Esophagus squamous epithelium (tissue), 4 donors: ENCODE results near the gene GAS7.

Experiments
- POLR2A ChIP-seq, 4 donors: fragments of 450-650 bp; IDR thresholded peaks; one replicate each; pipeline ENCODE4 v1.6.1; 2017; ENCODE audit warnings: antibody characterized with exemption in 4 of 4, mild to moderate bottlenecking in 4 of 4, moderate library complexity in 3 of 4
- TF ChIP-seq, protein P1 (sequence below), 6 experiments: fragments of 450-650 bp in 4 of 6; fragments of 200-600 bp in 2 of 6; sonication (generic) in 2 of 6; IDR thresholded peaks; one replicate each; pipeline ENCODE4 v1.5.1; 2016 to 2019; ENCODE audit warnings: antibody characterized with exemption in 6 of 6, mild to moderate bottlenecking in 4 of 6, moderate library complexity in 4 of 6

DNA sequence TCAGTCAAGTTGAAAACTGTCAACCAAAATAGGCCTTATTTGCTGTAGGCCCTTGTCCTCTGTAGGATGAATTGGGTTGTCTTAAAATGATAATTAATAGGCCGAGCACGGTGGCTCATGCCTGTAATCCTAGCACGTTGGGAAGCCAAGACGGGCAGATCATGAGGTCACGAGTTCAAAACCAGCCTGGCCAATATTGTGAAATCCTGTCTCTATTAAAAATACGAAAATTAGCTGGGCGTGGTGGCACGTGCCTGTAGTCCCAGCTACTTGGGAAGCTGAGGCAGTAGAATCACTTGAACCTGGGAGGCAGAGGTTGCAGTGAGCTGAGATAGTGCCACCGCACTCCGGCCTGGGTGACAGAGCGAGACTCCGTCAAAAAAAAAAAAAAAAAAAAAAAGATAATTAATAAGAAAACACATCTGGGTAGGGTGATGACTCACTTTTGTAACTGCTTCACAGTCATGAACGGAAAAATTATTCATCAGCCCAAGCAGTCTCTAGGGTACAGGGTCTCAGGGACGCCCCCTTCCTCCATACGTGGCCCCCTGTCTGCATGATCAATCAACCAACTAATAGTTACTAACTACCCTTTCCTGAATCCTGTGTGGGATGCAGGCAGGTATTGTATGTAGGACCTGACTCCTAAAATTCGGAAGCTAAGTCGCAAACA is 156.4 kb downstream of the GAS7 start:
- TF ChIP-seq, protein P1, sequence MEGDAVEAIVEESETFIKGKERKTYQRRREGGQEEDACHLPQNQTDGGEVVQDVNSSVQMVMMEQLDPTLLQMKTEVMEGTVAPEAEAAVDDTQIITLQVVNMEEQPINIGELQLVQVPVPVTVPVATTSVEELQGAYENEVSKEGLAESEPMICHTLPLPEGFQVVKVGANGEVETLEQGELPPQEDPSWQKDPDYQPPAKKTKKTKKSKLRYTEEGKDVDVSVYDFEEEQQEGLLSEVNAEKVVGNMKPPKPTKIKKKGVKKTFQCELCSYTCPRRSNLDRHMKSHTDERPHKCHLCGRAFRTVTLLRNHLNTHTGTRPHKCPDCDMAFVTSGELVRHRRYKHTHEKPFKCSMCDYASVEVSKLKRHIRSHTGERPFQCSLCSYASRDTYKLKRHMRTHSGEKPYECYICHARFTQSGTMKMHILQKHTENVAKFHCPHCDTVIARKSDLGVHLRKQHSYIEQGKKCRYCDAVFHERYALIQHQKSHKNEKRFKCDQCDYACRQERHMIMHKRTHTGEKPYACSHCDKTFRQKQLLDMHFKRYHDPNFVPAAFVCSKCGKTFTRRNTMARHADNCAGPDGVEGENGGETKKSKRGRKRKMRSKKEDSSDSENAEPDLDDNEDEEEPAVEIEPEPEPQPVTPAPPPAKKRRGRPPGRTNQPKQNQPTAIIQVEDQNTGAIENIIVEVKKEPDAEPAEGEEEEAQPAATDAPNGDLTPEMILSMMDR (IDR thresholded peaks at IDR 0.05): no peak
- no peak for TF ChIP-seq POLR2A (IDR thresholded peaks at IDR 0.05)
